DMS114 treated with DMSO at 0.1 percent for 48 hours (cell line): ENCODE results near the gene PLSCR3.

Experiments used
- DNase-seq: peaks from one replicate; lab custom pipeline; 2025; ENCODE audit not compliant: unreplicated experiment; lab: John Stamatoyannopoulos, UW

The PLSCR3 gene

DNA sequence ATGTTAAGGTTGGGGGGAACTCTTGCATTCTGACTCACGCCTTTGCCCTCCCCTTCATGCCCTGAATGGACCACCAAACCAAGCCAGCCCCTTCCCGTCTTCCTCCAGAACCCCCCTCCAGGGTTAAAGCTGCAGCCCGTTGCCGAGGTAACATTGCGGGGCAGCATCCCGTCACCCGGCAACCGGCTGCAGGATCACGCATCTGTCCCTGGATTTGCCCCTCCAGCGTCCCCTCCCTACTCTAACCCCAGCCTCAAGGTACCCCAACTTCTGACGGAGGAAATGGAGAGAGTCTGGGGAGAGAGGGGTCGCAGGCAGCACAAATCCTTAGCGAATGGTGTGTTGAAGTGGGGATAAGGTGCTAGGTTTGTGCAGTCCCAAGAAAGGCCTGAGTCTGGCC, 12.8 kb upstream of the PLSCR3 start:
- DNase-seq = no peak

DNA sequence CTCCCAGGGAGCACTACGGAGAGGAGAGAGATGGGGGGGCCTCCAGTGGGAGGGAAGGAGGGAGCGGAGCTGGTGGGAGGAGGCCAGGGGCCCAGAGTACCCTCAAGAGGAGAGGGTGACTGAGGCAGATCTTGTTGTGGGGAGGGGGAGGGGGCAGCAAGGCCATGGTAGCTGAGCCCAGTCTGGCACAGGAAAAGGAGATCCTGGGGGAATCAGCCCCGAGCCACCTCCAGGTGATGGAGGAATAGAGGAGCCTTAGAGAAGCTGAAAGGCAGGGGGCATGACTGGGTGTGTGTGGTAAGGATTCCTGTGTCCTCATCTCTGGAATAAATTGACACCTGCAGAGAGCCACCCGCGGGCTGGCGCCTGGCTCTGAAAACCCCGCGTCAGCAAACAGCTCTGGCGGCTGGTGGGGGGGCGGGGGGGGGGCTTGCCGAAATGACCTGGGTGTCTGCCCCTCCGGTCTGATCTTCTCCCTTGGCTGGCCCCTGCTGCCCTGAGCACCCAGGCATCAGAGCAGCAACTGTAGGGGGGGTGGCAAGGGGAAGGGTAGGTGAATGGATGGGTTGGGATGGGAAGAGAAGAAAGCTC, 12.0 kb upstream of the PLSCR3 start:
- no peak for DNase-seq

DNA sequence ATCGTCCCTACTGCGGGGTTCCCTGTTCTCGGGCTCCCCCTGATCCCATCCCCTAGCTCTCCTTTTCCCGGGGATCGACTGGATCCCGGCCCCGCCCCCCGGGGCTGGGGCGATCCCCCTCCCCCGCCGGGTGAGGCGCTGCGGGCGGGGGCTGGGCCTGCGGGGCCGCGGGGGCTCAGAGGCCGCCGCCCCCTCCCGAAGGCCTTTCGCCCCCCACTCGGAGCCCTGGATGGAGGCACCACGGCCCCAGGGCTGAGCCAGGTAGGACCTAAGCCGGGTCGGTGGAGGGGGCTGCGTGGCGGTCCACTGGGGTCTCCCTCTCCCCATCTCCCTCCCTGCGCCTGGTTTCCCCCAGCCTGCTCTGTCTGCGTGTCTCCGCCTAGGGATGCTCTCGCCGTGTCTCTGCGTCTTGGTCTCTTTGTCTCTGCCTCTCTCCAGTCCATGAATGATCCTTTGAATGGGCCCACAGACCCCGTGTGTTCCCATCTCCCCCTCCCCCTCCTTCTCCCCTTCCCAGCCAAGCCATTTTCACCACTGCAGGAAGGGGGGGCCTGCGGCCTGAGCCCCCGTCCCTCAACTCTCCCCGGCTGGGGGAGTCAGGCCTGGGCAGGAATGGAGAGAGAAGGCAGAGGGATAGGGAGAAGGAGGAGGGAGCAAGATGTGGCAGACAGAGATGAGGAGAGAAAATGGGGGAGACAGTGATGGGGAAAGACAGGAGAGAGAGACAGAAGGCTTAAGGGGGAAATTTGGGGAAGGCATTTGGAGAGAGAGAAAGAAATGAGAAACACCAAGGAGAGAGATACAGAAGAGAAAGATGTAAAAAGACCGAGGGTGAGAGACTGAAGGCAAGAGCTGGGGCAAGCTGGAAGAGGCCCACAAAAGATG, 11.3 kb upstream of the PLSCR3 start:
- no peak for DNase-seq

DNA sequence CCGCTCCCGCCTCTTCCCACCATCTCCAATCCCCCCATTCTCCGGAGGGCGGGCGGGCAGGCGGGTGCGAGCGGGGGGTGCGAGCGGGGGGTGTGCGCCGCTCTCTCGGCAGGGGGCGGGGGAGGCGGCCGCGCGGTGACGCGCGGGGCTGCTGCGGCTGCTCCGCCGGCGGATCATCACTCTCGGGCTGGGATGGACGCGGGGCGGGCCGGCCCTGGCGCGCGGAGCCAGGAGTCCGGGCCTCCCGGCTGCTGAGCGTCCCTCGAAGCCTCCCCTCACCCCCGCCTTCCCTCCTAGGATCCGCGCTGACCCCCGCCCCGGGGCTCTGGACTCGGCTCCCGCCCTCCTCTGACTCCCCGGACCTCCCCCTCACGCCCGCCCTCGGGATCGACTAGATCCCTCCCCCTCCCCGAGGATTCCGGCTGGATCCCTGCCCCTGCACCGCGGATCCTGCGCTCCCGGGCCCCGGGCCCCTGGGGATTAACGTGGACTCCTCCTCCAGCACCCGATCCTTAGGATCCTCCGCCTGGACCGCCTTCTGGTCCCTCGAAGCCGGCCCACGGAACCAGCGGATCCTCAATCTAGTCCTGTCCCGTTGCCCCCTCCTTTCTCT, 10.5 kb upstream of the PLSCR3 start:
- DNase-seq = no peak

DNA sequence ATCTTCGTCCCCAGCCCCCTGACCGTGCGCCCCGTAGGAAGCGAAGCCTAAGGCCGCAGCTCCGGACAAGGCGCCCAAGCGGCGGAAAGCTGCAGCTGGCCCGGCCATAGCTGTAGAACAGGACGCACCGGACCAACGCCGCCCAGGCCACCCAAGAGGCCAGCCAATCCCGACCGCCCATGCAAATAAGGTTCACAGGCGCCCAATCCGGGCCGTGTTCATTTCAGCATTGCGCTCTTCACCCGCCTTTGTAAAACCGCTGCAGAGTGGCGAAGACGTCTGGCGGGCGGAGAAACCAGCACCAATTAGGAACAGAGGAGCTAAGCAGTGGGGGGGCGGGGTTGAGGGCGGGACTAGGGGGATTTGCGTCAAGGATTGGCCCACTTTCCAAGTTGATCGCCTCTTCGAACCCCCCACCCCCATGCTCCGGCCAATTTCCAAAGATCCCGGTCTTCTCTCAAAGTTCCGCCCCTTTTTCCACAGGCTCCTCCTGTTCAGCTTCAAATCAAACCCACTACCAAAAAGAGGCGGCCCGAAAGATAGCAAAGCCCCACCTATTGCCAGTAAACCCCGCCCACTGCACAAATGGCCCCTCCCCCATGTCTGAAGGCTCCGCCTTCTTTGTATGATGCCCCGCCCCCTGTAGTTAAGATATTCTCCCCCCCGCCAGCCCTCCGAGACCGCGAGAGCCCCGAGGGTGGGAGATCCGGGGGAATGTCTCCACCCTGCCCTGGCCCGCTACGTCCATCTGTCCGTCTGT, 9.8 kb upstream of the PLSCR3 start, which contains the start of gene TMEM256:
Gene TMEM256, minus strand, starts transcription at position 121 of the 760 bp plus-strand sequence. Its CDS starts 13 bp downstream, at position 108.
- DNase-seq = peak; percentile 97

DNA sequence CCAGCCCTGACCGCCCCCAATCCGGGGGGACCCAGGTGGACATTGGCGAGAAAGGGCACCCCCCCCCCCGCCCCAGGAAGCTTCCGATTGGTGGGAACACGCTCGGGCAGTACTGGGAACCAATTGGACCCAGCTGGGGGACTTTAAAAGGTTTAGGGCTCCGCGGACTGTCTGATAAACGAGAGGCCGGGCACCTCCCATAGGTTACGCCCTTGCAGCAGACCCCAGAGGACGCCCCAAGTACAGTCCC, 9.3 kb upstream of the PLSCR3 start:
- no peak for DNase-seq

DNA sequence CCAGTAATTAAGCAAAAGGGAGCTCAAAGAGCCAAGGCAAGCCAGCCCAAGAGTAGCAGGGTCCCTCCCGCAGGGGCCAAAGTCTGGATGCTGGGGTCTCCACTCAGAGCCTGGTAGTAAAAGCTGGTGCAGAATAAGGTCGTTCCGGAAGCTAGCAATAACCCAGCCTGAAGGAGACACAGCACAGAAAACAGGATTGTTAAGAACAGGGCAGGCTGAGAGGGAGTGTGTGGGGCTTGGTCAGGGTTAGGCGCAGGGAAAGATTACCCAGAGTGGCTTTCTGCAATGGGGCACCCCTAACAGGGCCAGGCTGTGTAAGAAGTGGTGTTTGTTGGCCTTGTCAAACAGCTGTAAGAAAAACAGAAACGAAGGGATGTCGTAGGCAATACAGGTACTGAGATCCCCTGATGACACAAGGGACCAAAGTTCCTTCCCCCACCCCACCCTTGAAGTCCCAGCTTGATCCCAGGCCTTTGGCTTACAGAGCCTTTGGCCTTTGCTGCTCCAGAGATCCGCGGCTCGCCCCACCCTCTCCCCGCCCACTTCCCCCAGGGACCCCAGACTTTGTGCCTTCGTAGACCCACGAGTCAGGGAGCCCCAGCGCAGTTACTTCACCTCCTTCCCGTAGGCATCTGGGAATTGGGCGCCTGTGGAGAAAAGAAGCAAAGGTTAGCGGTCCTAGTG, 8.9 kb upstream of the PLSCR3 start:
- DNase-seq = no peak

DNA sequence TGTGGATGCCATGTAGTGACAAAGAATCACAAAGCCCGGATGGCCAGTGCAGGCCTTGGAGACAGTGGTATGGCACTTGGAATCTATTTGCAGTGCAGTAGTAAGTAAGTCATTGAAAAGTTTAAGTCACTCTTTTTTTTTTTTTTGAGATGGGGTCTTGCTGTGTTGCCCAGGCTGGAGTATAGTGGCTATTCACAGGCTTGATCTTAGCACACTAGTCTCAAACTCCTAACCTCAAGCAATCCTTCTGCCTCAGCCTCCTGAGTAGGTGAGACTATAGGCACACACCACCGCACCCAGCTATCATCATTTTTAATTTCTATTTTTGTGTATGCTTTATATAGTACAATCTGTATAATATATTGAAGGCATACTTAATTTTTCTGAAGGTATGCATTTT, 4.3 kb upstream of the PLSCR3 start:
- DNase-seq = no peak

DNA sequence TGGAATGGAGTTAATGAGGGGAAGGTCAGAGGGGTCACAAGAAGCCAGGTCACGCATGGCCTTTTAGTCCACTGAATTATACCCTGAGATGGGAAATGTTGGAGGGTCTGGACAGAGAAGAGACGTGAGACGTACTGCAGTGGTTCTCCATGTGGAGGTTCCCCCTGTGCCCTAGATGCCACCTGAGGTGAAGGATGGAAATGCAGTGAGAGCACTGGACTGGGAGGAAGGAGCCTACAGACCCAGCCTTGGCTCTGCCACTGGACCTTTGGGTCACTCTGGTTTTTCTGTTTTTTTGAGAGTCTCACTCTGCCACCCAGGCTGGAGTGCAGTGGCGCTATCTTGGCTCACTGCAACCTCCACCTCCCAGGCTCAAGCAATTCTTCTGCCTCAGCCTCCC, 1.8 kb upstream of the PLSCR3 start:
- no peak for DNase-seq

DNA sequence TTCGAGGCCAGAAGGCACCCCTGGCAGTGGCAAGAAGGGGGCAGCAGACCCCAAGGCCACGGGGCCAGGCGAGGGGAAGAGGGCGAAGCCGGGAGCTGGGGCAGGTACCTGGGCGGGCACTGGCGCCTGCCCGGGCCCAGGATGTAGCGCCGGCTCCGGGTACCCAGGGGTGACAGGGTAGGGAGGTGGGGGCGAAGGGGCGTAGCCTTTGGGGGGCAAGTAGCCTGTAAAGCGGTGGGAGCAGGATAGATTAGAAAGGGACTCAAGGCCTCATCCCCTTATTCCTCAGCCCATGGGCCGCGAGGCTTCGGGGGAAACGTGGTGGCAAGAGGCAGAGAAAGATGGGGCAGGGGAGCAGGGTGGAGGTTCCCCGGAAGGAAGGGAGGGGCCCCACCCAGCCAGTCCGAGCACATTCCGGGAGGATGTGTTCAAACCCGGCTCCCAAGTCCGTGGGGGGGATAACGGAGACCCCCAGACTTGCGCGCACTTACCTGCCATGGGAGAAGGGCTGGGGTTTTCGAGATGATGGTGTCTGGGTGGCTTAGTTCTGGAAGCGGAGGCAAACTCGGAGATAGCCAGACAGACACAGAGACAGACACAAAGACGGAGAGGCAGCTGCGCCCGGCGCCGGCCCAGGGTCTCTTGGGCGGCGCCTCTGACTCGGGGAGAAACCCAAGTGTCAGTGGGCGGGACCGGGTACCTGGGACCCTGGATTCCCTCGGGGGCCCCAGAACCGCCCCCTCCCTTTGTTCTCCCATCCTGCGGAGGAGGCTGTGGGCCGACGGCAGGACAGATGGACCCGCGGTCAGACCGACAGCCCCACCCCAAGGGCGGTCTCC, 493 bp downstream of the PLSCR3 start:
- no peak for DNase-seq

DNA sequence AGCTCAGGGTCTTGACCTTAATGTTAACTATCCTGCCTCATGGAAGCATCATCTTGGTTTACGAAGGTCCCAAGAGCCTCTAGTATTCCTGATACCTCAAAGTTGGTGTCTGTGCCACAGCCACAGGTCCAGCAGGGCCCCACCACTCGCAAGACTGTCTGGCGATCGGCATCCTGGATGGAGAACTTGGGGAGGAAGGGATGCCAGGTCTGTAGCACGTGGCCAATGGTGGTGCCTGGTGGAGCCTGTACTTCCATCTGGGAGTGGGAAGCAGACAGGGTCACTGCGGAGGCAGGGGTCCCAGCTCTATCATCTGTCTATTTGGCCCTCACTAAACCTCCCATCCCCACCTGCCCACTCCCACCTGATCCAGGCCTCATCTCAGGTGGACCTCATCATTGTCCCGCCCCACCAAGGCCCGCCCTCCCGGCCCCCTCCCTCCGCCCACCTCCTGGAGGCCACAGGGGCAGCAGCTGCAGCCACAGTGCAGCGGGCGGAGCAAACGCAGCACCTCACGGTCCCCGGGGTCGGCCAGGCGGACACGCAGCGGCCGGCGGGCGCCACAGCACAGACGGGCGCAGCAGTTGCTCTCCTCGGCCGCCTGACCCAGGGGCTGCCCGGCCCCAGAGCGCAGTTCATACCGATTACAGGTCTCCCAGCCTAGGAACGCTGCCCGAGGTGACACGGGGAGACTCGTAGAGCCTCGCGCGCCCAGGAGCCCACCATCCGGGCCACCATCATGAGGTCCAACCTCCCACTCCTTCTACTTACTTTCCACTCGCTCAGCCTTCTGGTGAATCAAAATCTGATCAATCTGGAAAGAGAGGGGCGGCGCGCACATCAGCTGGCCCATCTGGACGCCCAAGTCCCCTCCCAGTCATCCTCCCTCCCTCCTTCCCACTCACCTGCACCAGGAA, 1.4 kb downstream of the PLSCR3 start:
- no peak for DNase-seq

DNA sequence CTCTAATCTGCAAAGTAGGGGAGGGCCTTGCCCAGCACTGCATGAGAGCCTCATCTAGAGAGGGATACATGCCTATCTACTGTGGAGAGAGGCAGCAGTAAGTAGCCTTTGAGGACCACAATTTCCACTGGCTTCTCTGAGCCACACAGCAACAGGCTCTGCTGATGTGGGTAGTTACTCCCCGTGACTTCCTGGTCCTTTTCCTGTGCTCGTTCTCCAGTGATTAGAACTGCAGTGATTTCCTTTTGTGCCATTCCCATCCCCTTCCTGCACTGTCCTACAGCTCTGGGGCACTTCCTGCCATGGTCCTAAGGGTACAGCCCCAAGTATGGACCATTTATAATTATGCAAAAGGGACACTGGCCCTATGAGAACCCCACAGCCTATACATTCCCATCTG, 3.0 kb downstream of the PLSCR3 start:
- no peak for DNase-seq

DNA sequence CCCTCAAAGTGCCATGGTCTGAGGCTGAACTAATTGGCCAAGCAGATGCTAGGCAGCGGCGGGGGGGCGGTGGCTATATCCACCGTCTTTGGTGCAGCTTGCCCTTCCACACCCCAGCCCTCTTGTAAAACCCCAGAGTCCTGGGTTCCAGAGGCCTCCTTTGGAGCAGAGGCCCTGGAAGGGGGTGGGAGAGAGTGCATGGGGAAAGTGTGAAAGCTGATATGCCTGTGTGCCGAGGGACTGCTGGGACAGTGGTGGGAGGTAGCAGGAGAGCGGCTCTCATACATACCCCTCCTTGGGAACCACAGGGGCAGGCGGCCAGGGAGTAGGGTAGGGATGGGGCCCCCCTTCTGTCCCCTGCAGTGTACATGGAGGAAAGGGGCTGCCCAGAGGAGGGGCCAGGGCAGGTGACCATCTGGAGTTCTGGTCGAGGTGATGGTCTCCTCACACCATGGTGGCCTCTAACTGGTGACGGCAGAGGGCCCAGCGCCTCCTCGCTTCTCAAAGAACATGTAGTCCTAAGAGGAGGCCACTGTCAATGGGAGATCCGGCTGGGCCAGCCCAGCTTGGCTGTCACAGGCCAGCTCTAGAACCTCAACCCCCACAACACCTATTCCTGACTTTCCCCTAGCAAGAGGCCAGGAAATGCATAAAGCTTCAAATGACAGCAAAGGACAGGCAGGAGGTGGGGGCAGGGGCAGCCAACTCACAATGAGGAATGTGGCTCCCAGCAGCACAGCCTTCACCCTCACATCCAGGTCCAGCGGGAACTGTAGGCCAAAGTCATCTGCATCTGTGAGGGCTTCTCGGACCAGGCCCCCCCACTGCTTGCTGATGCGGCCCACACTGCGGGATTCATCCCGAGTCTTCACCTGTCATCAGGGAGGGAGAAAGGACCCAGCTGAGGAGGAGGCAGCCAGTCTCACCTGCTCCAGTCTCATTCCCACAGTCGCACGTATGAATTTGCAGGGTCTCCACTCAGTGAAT, 4.1 kb downstream of the PLSCR3 start:
- no peak for DNase-seq

DNA sequence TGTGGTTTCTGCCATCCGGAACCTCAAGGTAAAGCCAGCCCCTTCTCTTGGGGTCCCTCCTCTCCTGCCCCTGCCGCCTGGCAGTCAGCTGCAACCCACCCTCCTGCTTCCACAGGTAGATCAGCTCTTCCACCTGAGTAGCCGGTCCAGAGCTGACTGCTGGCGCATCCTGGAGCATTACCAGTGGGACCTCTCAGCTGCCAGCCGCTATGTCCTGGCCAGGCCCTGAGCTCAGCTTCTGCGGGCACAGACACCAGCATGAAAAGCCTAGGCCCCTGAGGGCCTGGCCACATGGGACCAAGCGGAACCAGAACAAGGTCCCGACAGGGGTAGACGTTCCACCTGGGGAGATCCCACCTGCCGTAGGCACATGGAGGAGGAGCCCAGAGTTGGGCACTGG, 5.5 kb downstream of the PLSCR3 start:
- DNase-seq = no peak

DNA sequence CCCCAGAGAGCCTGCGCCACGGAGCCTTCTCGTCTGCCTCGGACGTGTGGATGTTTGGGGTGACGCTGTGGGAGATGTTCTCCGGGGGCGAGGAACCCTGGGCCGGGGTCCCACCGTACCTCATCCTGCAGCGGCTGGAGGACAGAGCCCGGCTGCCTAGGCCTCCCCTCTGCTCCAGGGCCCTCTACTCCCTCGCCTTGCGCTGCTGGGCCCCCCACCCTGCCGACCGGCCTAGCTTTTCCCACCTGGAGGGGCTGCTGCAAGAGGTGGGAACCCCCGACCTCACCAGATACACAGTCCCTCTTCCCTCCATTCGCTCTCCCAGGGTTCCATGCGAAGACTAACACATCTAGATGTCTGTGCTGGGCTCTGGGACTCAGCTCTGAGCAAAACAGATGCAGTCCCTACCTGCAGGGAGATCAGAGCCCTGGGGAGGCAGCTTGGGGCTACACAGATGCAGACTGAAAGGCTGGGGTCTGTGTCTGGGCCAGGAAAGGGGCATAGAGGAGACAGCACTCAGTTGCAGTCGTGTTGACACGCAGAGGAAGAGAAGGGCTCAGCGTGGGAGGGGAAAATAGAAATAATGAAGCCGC, 9.7 kb downstream of the PLSCR3 start:
- no peak for DNase-seq

DNA sequence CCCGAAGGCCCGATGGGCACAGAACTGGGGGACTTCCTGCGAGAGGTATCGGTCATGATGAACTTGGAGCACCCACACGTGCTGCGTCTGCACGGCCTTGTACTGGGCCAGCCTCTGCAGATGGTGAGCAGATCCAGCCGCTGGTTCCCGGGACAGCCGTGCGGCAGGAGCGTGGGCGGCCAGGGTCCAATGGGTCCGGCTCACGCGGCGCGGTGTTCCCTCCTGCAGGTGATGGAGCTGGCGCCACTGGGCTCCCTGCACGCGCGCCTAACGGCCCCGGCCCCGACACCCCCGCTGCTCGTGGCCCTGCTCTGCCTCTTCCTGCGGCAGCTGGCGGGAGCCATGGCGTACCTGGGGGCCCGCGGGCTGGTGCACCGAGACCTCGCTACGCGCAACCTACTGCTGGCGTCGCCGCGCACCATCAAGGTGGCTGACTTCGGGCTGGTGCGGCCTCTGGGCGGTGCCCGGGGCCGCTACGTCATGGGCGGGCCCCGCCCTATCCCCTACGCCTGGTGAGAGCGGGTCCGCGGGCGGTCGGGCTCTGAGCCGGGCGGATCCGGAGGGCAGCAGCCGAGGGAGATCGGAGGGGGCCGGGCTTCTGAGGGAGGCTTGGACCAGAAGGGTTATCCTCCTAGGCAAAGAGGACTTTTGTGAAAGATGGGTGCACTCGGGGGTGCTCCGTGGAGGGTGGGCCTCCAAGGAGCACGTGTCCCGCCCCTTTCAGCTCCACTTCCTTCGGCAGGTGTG, 10.4 kb downstream of the PLSCR3 start:
- no peak for DNase-seq

DNA sequence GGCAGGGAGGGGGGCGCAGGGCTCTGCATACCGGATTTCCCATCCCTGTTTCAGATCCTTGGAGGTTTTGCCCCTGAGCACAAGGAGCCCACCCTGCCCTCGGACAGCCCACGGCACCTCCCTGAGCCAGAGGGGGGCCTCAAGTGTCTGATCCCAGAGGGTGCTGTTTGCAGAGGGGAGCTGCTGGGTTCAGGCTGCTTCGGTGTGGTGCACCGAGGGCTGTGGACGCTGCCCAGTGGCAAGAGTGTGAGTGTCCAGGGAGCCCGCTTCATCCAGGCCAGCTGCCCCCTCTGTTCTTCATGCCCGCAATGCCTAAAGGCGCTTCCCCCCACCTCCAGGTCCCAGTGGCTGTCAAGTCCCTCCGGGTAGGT, 11.0 kb downstream of the PLSCR3 start:
- DNase-seq = no peak
